HepG2 (cell line): Measurements from ENCODE around the gene RCCD1. TPM values are rescaled to one million over a fixed set of nuclear protein-coding genes. Genes with fewer than 3 reads are reported as not detected.
A peak's percentile ranks its signal among the peaks of the same experiment; 100 is the strongest.

Experiments used
- CEBPG ChIP-seq: IDR thresholded peaks from 2 replicates; pipeline ENCODE4 v1.6.1; 2016
- DRAP1 ChIP-seq: IDR thresholded peaks from 2 replicates; pipeline ENCODE4 v1.6.1; 2016; ENCODE audit warnings: missing genetic modification reagents, missing compliant biosample characterization
- FOXK2 ChIP-seq: fragments of 450-650 bp; IDR thresholded peaks from 2 replicates; pipeline ENCODE4 v1.6.1; 2016
- MIER3 ChIP-seq: IDR thresholded peaks from 2 replicates; pipeline ENCODE4 v1.6.1; 2016; ENCODE audit warnings: missing compliant biosample characterization, borderline replicate concordance
- MIXL1 ChIP-seq: IDR thresholded peaks from 2 replicates; pipeline ENCODE4 v1.6.1; 2016
- MLX ChIP-seq: IDR thresholded peaks from 2 replicates; pipeline ENCODE4 v1.6.1; 2016
- RFX3 ChIP-seq: IDR thresholded peaks from 2 replicates; pipeline ENCODE4 v1.6.1; 2016; ENCODE audit warnings: missing biosample characterization, missing genetic modification reagents
- SKIL ChIP-seq: sonication (generic); formaldehyde crosslinking; IDR thresholded peaks from 2 replicates; pipeline ENCODE4 v1.8.0; 2022; ENCODE audit warnings: missing genetic modification reagents, mild to moderate bottlenecking, moderate library complexity, borderline replicate concordance
- SP140L ChIP-seq: sonication (generic); formaldehyde crosslinking; IDR thresholded peaks from 2 replicates; pipeline ENCODE4 v1.4.0; 2020; ENCODE audit warnings: missing genetic modification reagents, borderline replicate concordance
- ZNF138 ChIP-seq: sonication (generic); formaldehyde crosslinking; IDR thresholded peaks from 2 replicates; pipeline ENCODE4 v1.5.0; 2020; ENCODE audit warnings: mild to moderate bottlenecking, low read depth, missing genetic modification reagents
- ZNF230 ChIP-seq: sonication (generic); formaldehyde crosslinking; IDR thresholded peaks from 2 replicates; pipeline ENCODE4 v1.4.0; 2020; ENCODE audit warnings: mild to moderate bottlenecking, missing genetic modification reagents
- ZNF557 ChIP-seq: sonication (generic); formaldehyde crosslinking; IDR thresholded peaks from 2 replicates; pipeline ENCODE4 v1.4.0; 2020; ENCODE audit warnings: missing genetic modification reagents
- ZNF572 ChIP-seq: sonication (generic); formaldehyde crosslinking; IDR thresholded peaks from 2 replicates; pipeline ENCODE4 v1.5.1; 2020; ENCODE audit warnings: mild to moderate bottlenecking, missing genetic modification reagents
- ZSCAN21 ChIP-seq: sonication (generic); formaldehyde crosslinking; IDR thresholded peaks from 2 replicates; pipeline ENCODE4 v1.8.0; 2022; ENCODE audit warnings: mild to moderate bottlenecking, missing genetic modification reagents, moderate library complexity, borderline replicate concordance
- polyA plus RNA-seq, 8 experiments: library from polyadenylated mRNA; depleted of rRNA in 3 of 8; stranded (reverse) in 7 of 8; unstranded in 1 of 8; fragments of >200 nt; fragmentation: Illumina TruSeq in 4 of 8; extraction: Trizol in 4 of 8; gene quantifications; 2 replicates each; pipeline versions ENCODE4 v1.2.1 to v1.2.3, GENCODE V29; 2011 to 2016; ENCODE audit warnings: low read depth in 4 of 8, missing spikeins in 1 of 8, mixed read lengths in 1 of 8; ENCODE audit not compliant: insufficient read depth in 1 of 8
- total RNA-seq, 5 experiments: library from RNA; depleted of rRNA; stranded (reverse); fragments of >200 nt; fragmentation: Illumina TruSeq; extraction: Trizol; gene quantifications; 2 replicates each; pipeline ENCODE4 v1.2.3, GENCODE V29; 2016; ENCODE audit warnings: low read depth in 1 of 5
- TF ChIP-seq, protein P1 (sequence below): sonication (generic); formaldehyde crosslinking; IDR thresholded peaks from 2 replicates; pipeline ENCODE4 v1.9.0; 2021; ENCODE audit warnings: mild to moderate bottlenecking, missing genetic modification reagents
- TF ChIP-seq, protein P2 (sequence below): sonication (generic); IDR thresholded peaks from 2 replicates; pipeline ENCODE4 v1.6.1; 2016; ENCODE audit warnings: low read depth, borderline replicate concordance
- TF ChIP-seq, protein P3 (sequence below): sonication (generic); formaldehyde crosslinking; IDR thresholded peaks from 2 replicates; pipeline ENCODE4 v1.5.0; 2020; ENCODE audit warnings: missing genetic modification reagents, mild to moderate bottlenecking, borderline replicate concordance
- TF ChIP-seq, protein P4 (sequence below): sonication (generic); formaldehyde crosslinking; IDR thresholded peaks from 2 replicates; pipeline ENCODE4 v1.4.0; 2020; ENCODE audit warnings: mild to moderate bottlenecking, missing genetic modification reagents

RCCD1 gene
- total and polyA plus RNA-seq, 2 of the 13 experiments (the other 11 are each of a cell fraction or from before 2014, with no cell fraction given): 14.1 to 15.1 TPM

- TF ChIP-seq, protein P1, sequence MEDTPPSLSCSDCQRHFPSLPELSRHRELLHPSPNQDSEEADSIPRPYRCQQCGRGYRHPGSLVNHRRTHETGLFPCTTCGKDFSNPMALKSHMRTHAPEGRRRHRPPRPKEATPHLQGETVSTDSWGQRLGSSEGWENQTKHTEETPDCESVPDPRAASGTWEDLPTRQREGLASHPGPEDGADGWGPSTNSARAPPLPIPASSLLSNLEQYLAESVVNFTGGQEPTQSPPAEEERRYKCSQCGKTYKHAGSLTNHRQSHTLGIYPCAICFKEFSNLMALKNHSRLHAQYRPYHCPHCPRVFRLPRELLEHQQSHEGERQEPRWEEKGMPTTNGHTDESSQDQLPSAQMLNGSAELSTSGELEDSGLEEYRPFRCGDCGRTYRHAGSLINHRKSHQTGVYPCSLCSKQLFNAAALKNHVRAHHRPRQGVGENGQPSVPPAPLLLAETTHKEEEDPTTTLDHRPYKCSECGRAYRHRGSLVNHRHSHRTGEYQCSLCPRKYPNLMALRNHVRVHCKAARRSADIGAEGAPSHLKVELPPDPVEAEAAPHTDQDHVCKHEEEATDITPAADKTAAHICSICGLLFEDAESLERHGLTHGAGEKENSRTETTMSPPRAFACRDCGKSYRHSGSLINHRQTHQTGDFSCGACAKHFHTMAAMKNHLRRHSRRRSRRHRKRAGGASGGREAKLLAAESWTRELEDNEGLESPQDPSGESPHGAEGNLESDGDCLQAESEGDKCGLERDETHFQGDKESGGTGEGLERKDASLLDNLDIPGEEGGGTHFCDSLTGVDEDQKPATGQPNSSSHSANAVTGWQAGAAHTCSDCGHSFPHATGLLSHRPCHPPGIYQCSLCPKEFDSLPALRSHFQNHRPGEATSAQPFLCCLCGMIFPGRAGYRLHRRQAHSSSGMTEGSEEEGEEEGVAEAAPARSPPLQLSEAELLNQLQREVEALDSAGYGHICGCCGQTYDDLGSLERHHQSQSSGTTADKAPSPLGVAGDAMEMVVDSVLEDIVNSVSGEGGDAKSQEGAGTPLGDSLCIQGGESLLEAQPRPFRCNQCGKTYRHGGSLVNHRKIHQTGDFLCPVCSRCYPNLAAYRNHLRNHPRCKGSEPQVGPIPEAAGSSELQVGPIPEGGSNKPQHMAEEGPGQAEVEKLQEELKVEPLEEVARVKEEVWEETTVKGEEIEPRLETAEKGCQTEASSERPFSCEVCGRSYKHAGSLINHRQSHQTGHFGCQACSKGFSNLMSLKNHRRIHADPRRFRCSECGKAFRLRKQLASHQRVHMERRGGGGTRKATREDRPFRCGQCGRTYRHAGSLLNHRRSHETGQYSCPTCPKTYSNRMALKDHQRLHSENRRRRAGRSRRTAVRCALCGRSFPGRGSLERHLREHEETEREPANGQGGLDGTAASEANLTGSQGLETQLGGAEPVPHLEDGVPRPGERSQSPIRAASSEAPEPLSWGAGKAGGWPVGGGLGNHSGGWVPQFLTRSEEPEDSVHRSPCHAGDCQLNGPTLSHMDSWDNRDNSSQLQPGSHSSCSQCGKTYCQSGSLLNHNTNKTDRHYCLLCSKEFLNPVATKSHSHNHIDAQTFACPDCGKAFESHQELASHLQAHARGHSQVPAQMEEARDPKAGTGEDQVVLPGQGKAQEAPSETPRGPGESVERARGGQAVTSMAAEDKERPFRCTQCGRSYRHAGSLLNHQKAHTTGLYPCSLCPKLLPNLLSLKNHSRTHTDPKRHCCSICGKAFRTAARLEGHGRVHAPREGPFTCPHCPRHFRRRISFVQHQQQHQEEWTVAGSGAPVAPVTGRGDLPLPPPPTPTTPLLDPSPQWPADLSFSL (CRISPR knock-in tag): no peak
- TF ChIP-seq ZSCAN21 (CRISPR knock-in tag) (peak; percentile 70; the same call in 1 of the 2 replicates), MIXL1 (0 out of 2 replicates have a peak, but pooled peaks have one; percentile 30), RFX3 (CRISPR knock-in tag) (no peak), CEBPG (CRISPR knock-in tag) (peak; percentile 48; the same call in 1 of the 2 replicates), ZNF557 (CRISPR knock-in tag) (no peak), ZNF138 (CRISPR knock-in tag) (no peak), DRAP1 (peak; percentile 67), SKIL (CRISPR knock-in tag) (0 out of 2 replicates have a peak, but pooled peaks have one; percentile 39), FOXK2 (no peak), MIER3 (CRISPR knock-in tag) (no peak), MLX (CRISPR knock-in tag) (no peak), SP140L (no peak), ZNF230 (CRISPR knock-in tag) (peak; percentile 84; the same call in 1 of the 2 replicates), ZNF572 (CRISPR knock-in tag) (no peak)
- TF ChIP-seq, protein P2, sequence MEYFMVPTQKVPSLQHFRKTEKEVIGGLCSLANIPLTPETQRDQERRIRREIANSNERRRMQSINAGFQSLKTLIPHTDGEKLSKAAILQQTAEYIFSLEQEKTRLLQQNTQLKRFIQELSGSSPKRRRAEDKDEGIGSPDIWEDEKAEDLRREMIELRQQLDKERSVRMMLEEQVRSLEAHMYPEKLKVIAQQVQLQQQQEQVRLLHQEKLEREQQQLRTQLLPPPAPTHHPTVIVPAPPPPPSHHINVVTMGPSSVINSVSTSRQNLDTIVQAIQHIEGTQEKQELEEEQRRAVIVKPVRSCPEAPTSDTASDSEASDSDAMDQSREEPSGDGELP: peak; percentile 41; the same call in 1 of the 2 replicates
- TF ChIP-seq, protein P3, sequence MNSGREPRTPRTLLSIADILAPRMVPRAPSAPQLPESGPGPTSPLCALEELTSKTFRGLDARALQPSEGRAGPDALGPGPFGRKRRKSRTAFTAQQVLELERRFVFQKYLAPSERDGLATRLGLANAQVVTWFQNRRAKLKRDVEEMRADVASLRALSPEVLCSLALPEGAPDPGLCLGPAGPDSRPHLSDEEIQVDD: 0 out of 2 replicates have a peak, but pooled peaks have one; percentile 60
- TF ChIP-seq, protein P4, sequence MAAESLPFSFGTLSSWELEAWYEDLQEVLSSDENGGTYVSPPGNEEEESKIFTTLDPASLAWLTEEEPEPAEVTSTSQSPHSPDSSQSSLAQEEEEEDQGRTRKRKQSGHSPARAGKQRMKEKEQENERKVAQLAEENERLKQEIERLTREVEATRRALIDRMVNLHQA (CRISPR knock-in tag): no peak
Measured at GRCh38 chr15:90994417-90995311, 40.0 kb downstream of the RCCD1 start, which contains the start of gene PRC1 (continued).
